GM12878 (cell line): ENCODE data around the gene CDC42BPB. TPM values are rescaled to one million over a fixed set of nuclear protein-coding genes. Genes with fewer than 3 reads are reported as not detected.

Experiments
- ATAC-seq: fragments of 200-7000 bp; cut with Tn5 transposase; 3 replicates; pipeline ENCODE4 v1.9.1; 2020; ENCODE audit warnings: mild to moderate bottlenecking, moderate library complexity
- BruUV-seq: library from RNA; stranded (reverse); fragments of 400-500 nt; replicated peaks from 2 replicates; lab custom pipeline; 2021; lab: Mats Ljungman, UMichigan
- CTCF ChIA-PET: fragments of 300-600 bp; sonication (Branson Sonifier 250); formaldehyde crosslinking; extraction: SDS; loops from one replicate; lab custom pipeline; 2021; ENCODE audit warnings: inconsistent platforms; lab: Yijun Ruan, JAX
- POLR2A ChIA-PET: fragments of 350-600 bp; formaldehyde crosslinking; extraction: SDS; loops from one replicate; lab custom pipeline; 2021; ENCODE audit warnings: inconsistent platforms; lab: Charles Lee
- RAD21 ChIA-PET: fragments of 300-600 bp; sonication (Branson Sonifier 250); formaldehyde crosslinking; loops from one replicate; lab custom pipeline; 2023; ENCODE audit warnings: antibody characterized with exemption; ENCODE audit not compliant: unreplicated experiment; lab: Charles Lee
- SMC1A ChIA-PET: fragments of 300-600 bp; sonication (Branson Sonifier 250); formaldehyde crosslinking; loops from one replicate; lab custom pipeline; 2023; ENCODE audit not compliant: unreplicated experiment, uncharacterized antibody; lab: Charles Lee
- DNase-seq: peaks from one replicate; pipeline ENCODE4 v3.0.0-alpha.2; 2011; ENCODE audit warnings: low read depth, low spot score
- FAIRE-seq: peaks from 3 replicates; lab custom pipeline; 2011; peaks lifted over from hg19 to GRCh38; lab: Jason Lieb, UNC
- H2AFZ ChIP-seq: 2 replicates; pipeline ENCODE4 v1.6.0; 2011; ENCODE audit warnings: low read depth, low read length, control low read depth; ENCODE audit not compliant: control insufficient read depth
- H3K27ac ChIP-seq: 2 replicates; pipeline ENCODE4 v1.5.1; 2011; ENCODE audit warnings: control low read depth; ENCODE audit not compliant: control insufficient read depth, insufficient read depth
- H3K27me3 ChIP-seq, 2 experiments: replicated peaks in 1 of 2; 2 replicates each; pipeline versions ENCODE4 v1.6.0 to v1.6.1; 2011; ENCODE audit warnings: low read length in 1 of 2; ENCODE audit not compliant: control insufficient read depth in 2 of 2, insufficient read depth in 2 of 2
- H3K36me3 ChIP-seq, 2 experiments: 2 replicates each; pipeline ENCODE4 v1.5.1; 2011; ENCODE audit warnings: low read length in 1 of 2; ENCODE audit not compliant: control insufficient read depth in 2 of 2, insufficient read depth in 2 of 2
- H3K4me1 ChIP-seq: 2 replicates; pipeline ENCODE4 v1.6.1; 2011; ENCODE audit warnings: mild to moderate bottlenecking, low read length, moderate library complexity, mixed read lengths; ENCODE audit not compliant: control insufficient read depth, insufficient read depth
- H3K4me2 ChIP-seq: 2 replicates; pipeline ENCODE4 v1.6.0; 2011; ENCODE audit warnings: control low read depth; ENCODE audit not compliant: control insufficient read depth, insufficient read depth
- H3K4me3 ChIP-seq: fragments of 200-600 bp; sonication (generic); 2 replicates; pipeline ENCODE4 v1.5.1; 2016
- H3K79me2 ChIP-seq: 2 replicates; pipeline ENCODE4 v1.6.0; 2011; ENCODE audit warnings: low read length; ENCODE audit not compliant: control insufficient read depth, insufficient read depth
- H3K9ac ChIP-seq: 2 replicates; pipeline ENCODE4 v1.8.0; 2011; ENCODE audit warnings: low read length, control low read depth, mixed read lengths; ENCODE audit not compliant: control insufficient read depth, insufficient read depth
- H3K9me3 ChIP-seq: replicated peaks from 3 replicates; pipeline ENCODE4 v1.5.1; 2011; ENCODE audit warnings: mild to moderate bottlenecking, low read length; ENCODE audit not compliant: control insufficient read depth, insufficient read depth
- H4K20me1 ChIP-seq: 2 replicates; pipeline ENCODE4 v1.6.0; 2011; ENCODE audit not compliant: control insufficient read depth, insufficient read depth
- BCL11A ChIP-seq: IDR thresholded peaks from 2 replicates; pipeline ENCODE4 v1.6.1; 2011; ENCODE audit warnings: low read depth, low read length
- CHD1 ChIP-seq: IDR thresholded peaks from 2 replicates; pipeline ENCODE4 v1.6.1; 2012; ENCODE audit warnings: low read depth, low read length, improper control_type of control experiment
- KAT2A ChIP-seq: conservative IDR thresholded peaks from 2 replicates; pipeline ENCODE4 v1.6.1; 2011; ENCODE audit warnings: low read depth, low read length; ENCODE audit not compliant: control insufficient read depth
- KDM1A ChIP-seq: fragments of 200-600 bp; sonication (generic); IDR thresholded peaks from 2 replicates; pipeline ENCODE4 v1.6.1; 2016; ENCODE audit warnings: borderline replicate concordance
- LARP7 ChIP-seq: fragments of 450-650 bp; IDR thresholded peaks from 2 replicates; pipeline ENCODE4 v1.6.1; 2017; ENCODE audit warnings: mild to moderate bottlenecking
- MEF2A ChIP-seq: IDR thresholded peaks from 2 replicates; pipeline ENCODE4 v1.6.1; 2011; ENCODE audit warnings: low read depth, mild to moderate bottlenecking, low read length, moderate library complexity; ENCODE audit not compliant: insufficient read depth
- NFYA ChIP-seq: IDR thresholded peaks from 2 replicates; pipeline ENCODE4 v1.6.1; 2011; ENCODE audit warnings: low read depth, mild to moderate bottlenecking, low read length, improper control_type of control experiment, borderline replicate concordance
- PAX5 ChIP-seq: IDR thresholded peaks from 2 replicates; pipeline ENCODE4 v1.6.1; 2011; ENCODE audit warnings: low read depth, low read length, borderline replicate concordance
- POLR2AphosphoS5 ChIP-seq: IDR thresholded peaks from 2 replicates; pipeline ENCODE4 v1.6.1; 2011; ENCODE audit warnings: mild to moderate bottlenecking, low read length, inconsistent platforms
- POU2F2 ChIP-seq: IDR thresholded peaks from 3 replicates; pipeline ENCODE4 v1.6.1; 2011; ENCODE audit warnings: low read depth, mild to moderate bottlenecking, low read length, borderline replicate concordance
- SMC3 ChIP-seq: IDR thresholded peaks from 2 replicates; pipeline ENCODE4 v1.6.1; 2011; ENCODE audit warnings: low read length, improper control_type of control experiment, borderline replicate concordance
- SRF ChIP-seq, 2 experiments: IDR thresholded peaks; 2 replicates each; pipeline ENCODE4 v1.6.1; 2011; ENCODE audit warnings: low read depth in 2 of 2, low read length in 2 of 2, mild to moderate bottlenecking in 1 of 2, moderate library complexity in 1 of 2
- TBL1XR1 ChIP-seq: IDR thresholded peaks from 2 replicates; pipeline ENCODE4 v1.6.1; 2012; ENCODE audit warnings: low read depth, low read length, improper control_type of control experiment
- WGBS: methylation state at CpG from one replicate; pipeline ENCODE4 v1.1.6; 2016; ENCODE audit warnings: low lambda C conversion rate; ENCODE audit not compliant: insufficient replicate concordance, insufficient coverage; ENCODE audit errors: missing lambda C conversion rate; 5-methylcytosine and 5-hydroxymethylcytosine counted together
- in situ Hi-C: fragments of 300-500 bp; cut with MboI; formaldehyde crosslinking; loops from 9 replicates; pipeline ENCODE4 v1.14.3; 2018; ENCODE audit warnings: mixed read lengths
- intact Hi-C: fragments of 100-400 bp; cut with micrococcal nuclease; formaldehyde crosslinking; loops from one replicate; pipeline ENCODE4 v1.14.2; 2022; ENCODE audit not compliant: unreplicated experiment
- polyA plus RNA-seq, 11 experiments: library from polyadenylated mRNA; depleted of rRNA in 4 of 11; unstranded in 6 of 11; stranded (reverse) in 5 of 11; fragments of >200 nt; fragmentation: Nextera tagmentation in 4 of 11; fragmentation: Illumina TruSeq in 1 of 11; extraction: Ambion mirVana in 4 of 11; extraction: Trizol in 1 of 11; gene quantifications; 1 replicate in 1 of 11; 2 replicates in 10 of 11; pipeline versions ENCODE4 v1.2.1 to v1.2.3, GENCODE V29; 2011 to 2016; ENCODE audit warnings: inconsistent platforms in 2 of 11, missing spikeins in 2 of 11, low read depth in 1 of 11
- total RNA-seq, 4 experiments: library from RNA; depleted of rRNA in 3 of 4; stranded (reverse); fragments of >200 nt in 3 of 4; fragmentation: Illumina TruSeq in 1 of 4; extraction: Trizol in 1 of 4; gene quantifications; 2 replicates each; pipeline versions ENCODE4 v1.2.1 to v1.2.3, GENCODE V29; 2013 to 2021
- TF ChIP-seq, protein P1 (sequence below): fragments of 450-650 bp; IDR thresholded peaks from 2 replicates; pipeline ENCODE4 v1.6.1; 2017; ENCODE audit warnings: mild to moderate bottlenecking
- TF ChIP-seq, protein P2 (sequence below): fragments of 450-650 bp; IDR thresholded peaks from 2 replicates; pipeline ENCODE4 v1.6.1; 2016; ENCODE audit warnings: mild to moderate bottlenecking
- TF ChIP-seq, protein P3 (sequence below): fragments of 450-650 bp; formaldehyde crosslinking; IDR thresholded peaks from 2 replicates; pipeline ENCODE4 v1.4.0; 2020; ENCODE audit warnings: mild to moderate bottlenecking, moderate library complexity

The CDC42BPB gene
- total and polyA plus RNA-seq, 10 of the 15 experiments (the other 5 are each of a cell fraction or from before 2014, with no cell fraction given) = 0.42 to 22.1 (median 13.3) TPM

DNA sequence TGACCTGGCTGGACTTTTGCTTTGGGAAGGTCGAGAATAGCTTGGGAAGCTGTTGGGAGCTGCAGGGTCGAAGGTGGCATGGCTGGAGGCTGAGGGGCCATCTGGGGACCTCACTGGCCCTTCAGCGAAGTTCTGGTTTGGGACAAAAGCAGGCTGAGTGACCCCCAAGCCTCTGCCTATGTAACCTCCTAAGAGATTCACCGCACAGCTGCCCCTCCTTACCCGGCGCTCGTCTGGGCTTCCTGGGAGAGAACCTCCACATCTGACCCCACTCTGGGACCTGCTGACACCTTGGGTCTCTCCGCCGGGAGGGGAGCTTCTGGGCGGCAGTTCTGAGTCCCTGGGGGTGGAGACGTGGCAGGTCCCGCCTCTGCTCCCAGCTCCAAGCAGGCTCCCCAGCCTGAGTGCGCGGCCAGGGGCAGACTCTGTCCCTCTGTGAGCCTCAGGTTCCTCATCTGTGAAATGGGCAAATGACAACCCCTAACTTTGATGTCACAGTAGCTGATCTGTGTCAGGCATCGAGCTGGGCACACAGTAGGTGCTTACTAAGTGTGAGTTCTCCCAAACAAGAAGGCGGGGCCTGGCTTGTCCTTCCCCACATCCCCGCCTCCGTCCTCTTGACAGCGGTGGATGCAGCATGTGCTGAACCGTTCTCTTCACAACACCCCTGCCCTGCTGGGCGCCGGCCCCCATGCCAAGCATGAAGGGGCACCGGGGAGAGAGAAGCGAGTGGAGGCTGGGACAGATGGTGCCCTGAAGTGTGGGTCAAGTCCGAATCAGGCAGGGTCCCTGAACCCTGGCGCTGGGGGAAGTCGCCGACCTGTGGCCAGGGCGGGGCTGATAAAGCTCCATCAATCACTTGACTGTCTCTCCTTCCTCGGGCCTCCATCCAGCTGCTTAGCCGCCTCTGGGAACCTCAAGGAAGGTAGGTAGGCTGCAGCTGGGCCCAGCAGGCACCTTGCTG, 40.9 kb upstream of the CDC42BPB start:
- Histone ChIP-seq H3K9ac (no peak overlapping the region), H3K27me3 (0 out of 4 replicates have a peak, but pooled peaks cover 0 to 4% of the 10 kb centered on the region in 2 experiments), H3K79me2 (no peaks in the 10 kb centered on the region), H3K36me3 (no peaks in the 10 kb centered on the region), H4K20me1 (no peaks in the 10 kb centered on the region), H3K27ac (no peak overlapping the region), H2AFZ (no peak overlapping the region), H3K4me3 (no peak overlapping the region), H3K4me1 (peaks cover 21% of the 10 kb centered on the region), H3K9me3 (no peaks in the 10 kb centered on the region), H3K4me2 (no peak overlapping the region)
- ChIA-PET SMC1A (no interaction called here), RAD21 (no interaction called here), POLR2A (no interaction called here), CTCF (interaction anchor here (0.6 to 3.2 kb wide), 4 partner anchors 8 to 704 kb away, joined by 3 to 37 read pairs (median 3); no protein-coding TSS in a partner anchor)
- DNase-seq (no peak), ATAC-seq (no peak), FAIRE-seq (no peak)
- no peak for TF ChIP-seq MEF2A
- TF ChIP-seq SRF (IDR thresholded peaks at IDR 0.05; ENCODE audit: low read depth in 2 of 2, low read length in 2 of 2) = no peak
- no peak for TF ChIP-seq TBL1XR1
- TF ChIP-seq PAX5 = no peak
- TF ChIP-seq KDM1A = no peak
- TF ChIP-seq NFYA = no peak
- TF ChIP-seq, protein P1, sequence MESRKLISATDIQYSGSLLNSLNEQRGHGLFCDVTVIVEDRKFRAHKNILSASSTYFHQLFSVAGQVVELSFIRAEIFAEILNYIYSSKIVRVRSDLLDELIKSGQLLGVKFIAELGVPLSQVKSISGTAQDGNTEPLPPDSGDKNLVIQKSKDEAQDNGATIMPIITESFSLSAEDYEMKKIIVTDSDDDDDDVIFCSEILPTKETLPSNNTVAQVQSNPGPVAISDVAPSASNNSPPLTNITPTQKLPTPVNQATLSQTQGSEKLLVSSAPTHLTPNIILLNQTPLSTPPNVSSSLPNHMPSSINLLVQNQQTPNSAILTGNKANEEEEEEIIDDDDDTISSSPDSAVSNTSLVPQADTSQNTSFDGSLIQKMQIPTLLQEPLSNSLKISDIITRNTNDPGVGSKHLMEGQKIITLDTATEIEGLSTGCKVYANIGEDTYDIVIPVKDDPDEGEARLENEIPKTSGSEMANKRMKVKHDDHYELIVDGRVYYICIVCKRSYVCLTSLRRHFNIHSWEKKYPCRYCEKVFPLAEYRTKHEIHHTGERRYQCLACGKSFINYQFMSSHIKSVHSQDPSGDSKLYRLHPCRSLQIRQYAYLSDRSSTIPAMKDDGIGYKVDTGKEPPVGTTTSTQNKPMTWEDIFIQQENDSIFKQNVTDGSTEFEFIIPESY = no peak
- TF ChIP-seq, protein P2, sequence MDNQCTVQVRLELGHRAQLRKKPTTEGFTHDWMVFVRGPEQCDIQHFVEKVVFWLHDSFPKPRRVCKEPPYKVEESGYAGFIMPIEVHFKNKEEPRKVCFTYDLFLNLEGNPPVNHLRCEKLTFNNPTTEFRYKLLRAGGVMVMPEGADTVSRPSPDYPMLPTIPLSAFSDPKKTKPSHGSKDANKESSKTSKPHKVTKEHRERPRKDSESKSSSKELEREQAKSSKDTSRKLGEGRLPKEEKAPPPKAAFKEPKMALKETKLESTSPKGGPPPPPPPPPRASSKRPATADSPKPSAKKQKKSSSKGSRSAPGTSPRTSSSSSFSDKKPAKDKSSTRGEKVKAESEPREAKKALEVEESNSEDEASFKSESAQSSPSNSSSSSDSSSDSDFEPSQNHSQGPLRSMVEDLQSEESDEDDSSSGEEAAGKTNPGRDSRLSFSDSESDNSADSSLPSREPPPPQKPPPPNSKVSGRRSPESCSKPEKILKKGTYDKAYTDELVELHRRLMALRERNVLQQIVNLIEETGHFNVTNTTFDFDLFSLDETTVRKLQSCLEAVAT = no peak
- no peak for TF ChIP-seq LARP7
- TF ChIP-seq, protein P3, sequence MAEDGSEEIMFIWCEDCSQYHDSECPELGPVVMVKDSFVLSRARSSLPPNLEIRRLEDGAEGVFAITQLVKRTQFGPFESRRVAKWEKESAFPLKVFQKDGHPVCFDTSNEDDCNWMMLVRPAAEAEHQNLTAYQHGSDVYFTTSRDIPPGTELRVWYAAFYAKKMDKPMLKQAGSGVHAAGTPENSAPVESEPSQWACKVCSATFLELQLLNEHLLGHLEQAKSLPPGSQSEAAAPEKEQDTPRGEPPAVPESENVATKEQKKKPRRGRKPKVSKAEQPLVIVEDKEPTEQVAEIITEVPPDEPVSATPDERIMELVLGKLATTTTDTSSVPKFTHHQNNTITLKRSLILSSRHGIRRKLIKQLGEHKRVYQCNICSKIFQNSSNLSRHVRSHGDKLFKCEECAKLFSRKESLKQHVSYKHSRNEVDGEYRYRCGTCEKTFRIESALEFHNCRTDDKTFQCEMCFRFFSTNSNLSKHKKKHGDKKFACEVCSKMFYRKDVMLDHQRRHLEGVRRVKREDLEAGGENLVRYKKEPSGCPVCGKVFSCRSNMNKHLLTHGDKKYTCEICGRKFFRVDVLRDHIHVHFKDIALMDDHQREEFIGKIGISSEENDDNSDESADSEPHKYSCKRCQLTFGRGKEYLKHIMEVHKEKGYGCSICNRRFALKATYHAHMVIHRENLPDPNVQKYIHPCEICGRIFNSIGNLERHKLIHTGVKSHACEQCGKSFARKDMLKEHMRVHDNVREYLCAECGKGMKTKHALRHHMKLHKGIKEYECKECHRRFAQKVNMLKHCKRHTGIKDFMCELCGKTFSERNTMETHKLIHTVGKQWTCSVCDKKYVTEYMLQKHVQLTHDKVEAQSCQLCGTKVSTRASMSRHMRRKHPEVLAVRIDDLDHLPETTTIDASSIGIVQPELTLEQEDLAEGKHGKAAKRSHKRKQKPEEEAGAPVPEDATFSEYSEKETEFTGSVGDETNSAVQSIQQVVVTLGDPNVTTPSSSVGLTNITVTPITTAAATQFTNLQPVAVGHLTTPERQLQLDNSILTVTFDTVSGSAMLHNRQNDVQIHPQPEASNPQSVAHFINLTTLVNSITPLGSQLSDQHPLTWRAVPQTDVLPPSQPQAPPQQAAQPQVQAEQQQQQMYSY = no peak
- no peak for TF ChIP-seq POLR2AphosphoS5
- no peak for TF ChIP-seq SMC3
- no peak for TF ChIP-seq POU2F2
- TF ChIP-seq CHD1 = no peak
- no peak for TF ChIP-seq BCL11A
- TF ChIP-seq KAT2A = no peak
- intact Hi-C loops (no loop called here), in situ Hi-C loops (no loop called here)
- no TSS peak for BruUV-seq
- WGBS = 66% methylated on average over 30 of the region's 31 CpGs
